SJCRH30 (cell line): Measurements from ENCODE around the gene PRLR. TPM values are rescaled to one million over a fixed set of nuclear protein-coding genes. Genes with fewer than 3 reads are reported as not detected.
A peak's percentile ranks its signal among the peaks of the same experiment; 100 is the strongest.
"Not testable (repeated sequence)": the region's sequence is repeated elsewhere in the genome, so short reads cannot be mapped to it uniquely, and the experiment has no call there.

Experiments used
- DNase-seq, 2 experiments: peaks; one replicate each; pipeline ENCODE4 v3.0.0-alpha.2; 2015 to 2020
- H3K27ac ChIP-seq: fragments of 250-450 bp; sonication (Bioruptor Pico); 2 replicates; pipeline ENCODE4 v1.5.1; 2020; ENCODE audit warnings: mild to moderate bottlenecking, moderate library complexity
- H3K27me3 ChIP-seq: fragments of 250-450 bp; sonication (Bioruptor Pico); 2 replicates; pipeline ENCODE4 v1.5.1; 2020; ENCODE audit warnings: mild to moderate bottlenecking, moderate library complexity
- H3K36me3 ChIP-seq: fragments of 250-450 bp; sonication (Bioruptor Pico); 2 replicates; pipeline ENCODE4 v1.5.1; 2020; ENCODE audit warnings: mild to moderate bottlenecking, moderate library complexity
- H3K4me1 ChIP-seq: fragments of 250-450 bp; sonication (Bioruptor Pico); 2 replicates; pipeline ENCODE4 v1.5.1; 2020; ENCODE audit warnings: mild to moderate bottlenecking, moderate library complexity
- H3K4me3 ChIP-seq: fragments of 250-450 bp; sonication (Bioruptor Pico); 2 replicates; pipeline ENCODE4 v1.5.1; 2020; ENCODE audit warnings: mild to moderate bottlenecking, moderate library complexity
- H3K9me3 ChIP-seq: fragments of 250-450 bp; sonication (Bioruptor Pico); replicated peaks from 2 replicates; pipeline ENCODE4 v1.5.1; 2020; ENCODE audit warnings: mild to moderate bottlenecking, moderate library complexity
- total RNA-seq: library from RNA; depleted of rRNA; stranded (reverse); fragments of >200 nt; shearing (Covaris generic); gene quantifications from 2 replicates; pipeline ENCODE4 v1.2.3, GENCODE V29; 2014

PRLR gene
- total RNA-seq, 1 experiment from 2014 or later, result not detected

DNA sequence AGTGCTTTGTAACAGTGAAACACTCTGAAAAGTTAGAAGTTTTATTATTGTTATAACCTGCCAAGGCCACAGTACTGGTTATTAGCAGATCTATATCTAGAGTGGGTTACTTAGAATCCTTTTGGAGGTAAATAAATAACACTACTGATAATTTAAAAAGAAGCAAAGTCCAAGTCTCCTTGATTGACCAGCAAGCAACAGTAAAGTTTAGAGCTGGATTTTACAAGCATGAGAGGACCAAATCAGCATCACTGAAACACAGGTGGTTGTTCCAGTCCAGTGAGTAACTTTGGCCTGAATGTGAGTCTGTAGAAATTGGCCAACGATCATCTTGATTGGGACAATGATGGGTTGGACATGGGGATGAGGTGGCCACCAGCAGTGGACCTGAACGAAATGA, 105.4 kb downstream of the PRLR start:
- Histone ChIP-seq H3K27ac (no peak overlapping the region), H3K9me3 (no peaks in the 10 kb centered on the region), H3K4me1 (no peaks in the 10 kb centered on the region), H3K27me3 (no peaks in the 10 kb centered on the region; the same call in 1 of the 2 replicates), H3K4me3 (no peak overlapping the region), H3K36me3 (no peaks in the 10 kb centered on the region)
- no peak for DNase-seq

DNA sequence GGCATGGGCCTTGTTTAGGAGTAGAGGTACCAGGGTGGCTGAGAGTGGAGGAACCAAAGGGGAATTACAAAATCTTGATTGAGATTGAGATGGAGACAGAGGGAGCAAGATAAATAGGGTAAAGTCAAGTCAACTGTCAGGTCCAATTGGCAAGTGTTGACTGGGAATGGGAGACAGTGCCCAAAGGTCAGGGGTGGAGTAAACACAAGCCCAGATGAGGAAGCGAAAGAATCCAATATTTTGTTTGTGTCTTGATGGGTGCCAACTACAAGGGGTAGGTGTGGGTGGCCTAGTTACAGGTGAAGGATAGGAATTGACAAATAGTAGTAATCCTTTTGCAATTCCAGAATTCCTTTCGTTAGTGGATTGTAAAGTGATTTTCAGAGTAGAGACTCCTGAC, 107.5 kb downstream of the PRLR start:
- Histone ChIP-seq H3K36me3 (no peaks in the 10 kb centered on the region), H3K9me3 (no peaks in the 10 kb centered on the region), H3K4me3 (no peak overlapping the region), H3K27me3 (no peaks in the 10 kb centered on the region), H3K27ac (no peak overlapping the region), H3K4me1 (no peaks in the 10 kb centered on the region)
- DNase-seq, result no peak

DNA sequence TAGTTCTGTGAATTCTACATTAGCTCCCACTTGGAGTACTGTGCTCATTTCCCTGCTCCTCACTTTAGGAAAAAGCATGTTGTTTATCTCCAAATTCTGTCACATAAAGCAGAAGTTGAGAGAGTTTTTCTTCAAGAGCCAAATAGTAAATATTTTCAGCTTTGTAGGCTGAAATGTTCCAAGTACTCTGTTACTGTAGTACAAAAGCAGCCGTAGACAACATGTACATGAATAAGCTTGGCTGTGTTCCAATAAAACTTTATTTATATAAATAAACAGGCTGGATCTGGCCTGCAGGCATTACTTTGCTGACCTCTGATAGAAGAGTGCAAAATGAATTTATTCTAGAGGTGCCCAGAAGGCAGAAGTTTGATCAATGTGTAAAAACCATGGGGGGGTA, 109.6 kb downstream of the PRLR start:
- Histone ChIP-seq H3K36me3 (no peaks in the 10 kb centered on the region), H3K4me3 (no peak overlapping the region), H3K27me3 (no peaks in the 10 kb centered on the region; the same call in 1 of the 2 replicates), H3K27ac (no peak overlapping the region), H3K9me3 (no peaks in the 10 kb centered on the region), H3K4me1 (no peaks in the 10 kb centered on the region)
- DNase-seq, result no peak

DNA sequence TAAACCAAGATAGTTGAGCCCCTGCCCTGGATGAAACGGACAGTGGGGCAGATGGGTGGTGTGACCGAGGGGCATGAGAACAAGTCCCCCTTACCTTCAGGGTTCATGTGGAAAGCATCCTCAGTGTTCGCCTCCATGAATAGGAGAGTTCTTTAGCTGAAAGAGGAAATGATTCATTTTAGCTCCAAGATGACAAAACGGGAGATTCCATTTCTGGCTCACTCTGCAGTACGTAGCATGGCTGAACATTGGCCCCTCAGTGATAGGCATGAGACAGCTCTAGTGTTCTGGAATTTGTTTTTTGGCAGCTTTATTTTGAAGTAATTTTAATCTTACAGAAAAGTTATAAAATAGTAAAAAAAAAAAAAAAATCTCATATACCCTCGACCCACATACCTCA, 112.3 kb downstream of the PRLR start:
- H3K27ac ChIP-seq, result no peak overlapping the region
- no peaks in the 10 kb centered on the region; the same call in 1 of the 2 replicates for H3K27me3 ChIP-seq
- no peaks in the 10 kb centered on the region for H3K36me3 ChIP-seq
- H3K9me3 ChIP-seq, result no peaks in the 10 kb centered on the region
- no peaks in the 10 kb centered on the region for H3K4me1 ChIP-seq
- DNase-seq, result no peak
- H3K4me3 ChIP-seq, result no peak overlapping the region

- Histone ChIP-seq H3K4me1 (no peaks in the 10 kb centered on the region), H3K27ac (no peak overlapping the region), H3K27me3 (no peaks in the 10 kb centered on the region; the same call in 1 of the 2 replicates), H3K36me3 (no peaks in the 10 kb centered on the region), H3K9me3 (no peaks in the 10 kb centered on the region), H3K4me3 (no peak overlapping the region)
- DNase-seq, result no peak
Observed at GRCh38 chr5:35115920-35116319, 114.4 kb downstream of the PRLR start.

- no peaks in the 10 kb centered on the region; the same call in 1 of the 2 replicates for H3K27me3 ChIP-seq
- no peaks in the 10 kb centered on the region for H3K9me3 ChIP-seq
- no peak overlapping the region for H3K4me3 ChIP-seq
- no peak for DNase-seq
- no peak overlapping the region for H3K27ac ChIP-seq
- H3K36me3 ChIP-seq, result no peaks in the 10 kb centered on the region
- no peaks in the 10 kb centered on the region for H3K4me1 ChIP-seq
Observed at GRCh38 chr5:35114698-35115097, 115.6 kb downstream of the PRLR start.

GRCh38 chr5:35112300-35112699, 118.0 kb downstream of the PRLR start:
- Histone ChIP-seq H3K27ac (no peak overlapping the region), H3K4me1 (no peaks in the 10 kb centered on the region), H3K9me3 (peaks cover 6% of the 10 kb centered on the region; the same call in 1 of the 2 replicates), H3K4me3 (no peak overlapping the region), H3K36me3 (no peaks in the 10 kb centered on the region), H3K27me3 (no peaks in the 10 kb centered on the region; the same call in 1 of the 2 replicates)
- no peak for DNase-seq

DNA sequence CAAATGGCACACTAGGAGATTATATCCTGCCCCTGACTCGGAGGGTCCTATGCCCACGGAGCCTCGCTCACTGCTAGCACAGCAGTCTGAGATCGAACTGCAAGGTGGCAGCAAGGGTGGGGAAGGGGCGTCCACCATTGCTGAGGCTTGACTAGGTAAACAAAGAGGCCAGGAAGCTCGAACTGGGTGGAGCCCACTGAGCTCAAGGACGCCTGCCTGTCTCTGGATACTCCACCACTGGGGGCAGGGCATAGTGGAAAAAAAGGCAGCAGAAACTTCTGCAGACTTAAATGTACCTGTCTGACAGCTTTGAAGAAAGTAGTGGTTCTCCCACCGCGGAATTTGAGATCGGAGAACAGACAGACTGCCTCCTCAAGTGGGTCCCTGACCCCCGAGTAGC, 125.7 kb downstream of the PRLR start:
- not testable (repeated sequence) for DNase-seq, H3K27me3 ChIP-seq, H3K9me3 ChIP-seq, H3K36me3 ChIP-seq, H3K27ac ChIP-seq, H3K4me3 ChIP-seq, H3K4me1 ChIP-seq

DNA sequence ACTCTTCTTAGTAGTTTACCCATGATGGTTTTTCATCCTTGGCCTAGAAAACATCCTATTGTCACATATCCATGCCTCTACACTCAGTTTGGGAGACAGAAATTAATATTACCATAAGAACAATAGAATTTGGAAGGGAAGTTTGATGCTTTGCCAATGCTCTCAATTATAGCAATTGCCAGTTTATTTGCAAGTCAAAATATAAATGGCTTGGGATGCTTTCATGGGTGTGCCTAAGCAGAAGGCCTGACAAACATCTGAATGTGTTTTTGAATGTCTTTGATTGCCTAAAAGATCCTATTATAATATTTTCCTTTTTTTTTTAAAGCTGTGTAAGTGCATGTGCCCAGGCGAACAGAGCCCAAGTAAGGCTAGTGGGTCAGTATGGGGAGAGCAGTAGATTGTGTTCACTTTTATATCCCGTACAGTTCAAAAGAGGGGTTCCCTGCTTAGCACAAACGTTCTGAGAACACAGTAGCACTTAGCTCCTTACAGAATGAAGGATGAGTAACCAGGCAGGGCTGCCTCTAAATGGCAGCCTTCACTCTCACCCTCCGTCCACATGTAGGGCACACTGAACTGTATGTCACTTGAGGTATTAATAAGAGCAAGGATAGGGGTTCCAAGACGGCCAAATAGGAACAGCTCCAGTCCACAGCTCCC, 126.5 kb downstream of the PRLR start:
- no peak for DNase-seq
- H3K27ac ChIP-seq, result no peak overlapping the region
- no peaks in the 10 kb centered on the region for H3K4me1 ChIP-seq
- H3K36me3 ChIP-seq, result no peaks in the 10 kb centered on the region
- no peak overlapping the region for H3K4me3 ChIP-seq
- peaks cover 5% of the 10 kb centered on the region; the same call in 1 of the 2 replicates for H3K9me3 ChIP-seq
- no peaks in the 10 kb centered on the region; the same call in 1 of the 2 replicates for H3K27me3 ChIP-seq

DNA sequence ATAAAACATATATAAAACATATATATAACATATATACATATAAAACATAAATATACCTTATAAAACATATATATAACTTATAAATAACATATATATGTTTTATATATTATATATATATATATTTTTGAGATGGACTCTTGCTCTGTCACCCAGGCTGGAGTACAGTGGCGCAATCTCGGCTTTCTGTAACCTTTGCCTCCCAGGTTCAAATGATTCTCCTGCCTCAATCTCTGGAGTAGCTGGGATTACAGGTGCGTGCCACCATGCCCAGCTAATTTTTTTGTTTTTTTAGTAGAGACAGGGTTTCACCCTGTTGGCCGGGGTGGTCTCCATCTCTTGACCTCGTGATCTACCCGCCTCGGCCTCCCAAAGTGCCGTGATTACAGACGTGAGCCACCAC, 128.6 kb downstream of the PRLR start:
- not testable (repeated sequence) for H3K4me3 ChIP-seq, H3K27ac ChIP-seq, H3K4me1 ChIP-seq, H3K36me3 ChIP-seq, H3K9me3 ChIP-seq, DNase-seq, H3K27me3 ChIP-seq

DNA sequence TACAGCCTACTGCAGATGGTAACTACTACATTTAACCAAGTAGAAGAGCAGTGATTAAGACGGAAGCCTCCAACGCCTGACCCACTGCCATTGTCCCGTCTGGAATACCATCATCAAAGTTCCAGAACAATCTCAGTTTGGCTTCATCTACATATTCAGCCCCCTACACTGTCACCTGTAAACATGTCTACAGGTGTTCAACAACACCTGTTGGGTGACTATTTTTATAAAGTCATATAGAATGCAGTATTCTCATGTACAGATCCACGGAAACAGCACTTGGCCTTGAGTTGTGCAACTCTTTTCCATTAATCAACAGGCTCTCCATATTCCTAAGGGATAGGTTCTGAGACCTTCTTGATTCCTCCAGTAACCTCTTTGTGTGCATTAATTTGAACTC, 129.3 kb downstream of the PRLR start:
- H3K27ac ChIP-seq, result no peak overlapping the region
- H3K27me3 ChIP-seq, result no peaks in the 10 kb centered on the region; the same call in 1 of the 2 replicates
- H3K36me3 ChIP-seq, result no peaks in the 10 kb centered on the region
- no peak overlapping the region for H3K4me3 ChIP-seq
- no peak for DNase-seq
- H3K4me1 ChIP-seq, result no peaks in the 10 kb centered on the region
- no peaks in the 10 kb centered on the region for H3K9me3 ChIP-seq

GRCh38 chr5:35098214-35098613, 132.1 kb downstream of the PRLR start:
- DNase-seq, result peak in 1 of 2 experiments; percentile 22
- Histone ChIP-seq H3K4me3 (no peak overlapping the region), H3K4me1 (no peaks in the 10 kb centered on the region), H3K9me3 (no peaks in the 10 kb centered on the region), H3K27me3 (no peaks in the 10 kb centered on the region; the same call in 1 of the 2 replicates), H3K27ac (no peak overlapping the region), H3K36me3 (no peaks in the 10 kb centered on the region)

DNA sequence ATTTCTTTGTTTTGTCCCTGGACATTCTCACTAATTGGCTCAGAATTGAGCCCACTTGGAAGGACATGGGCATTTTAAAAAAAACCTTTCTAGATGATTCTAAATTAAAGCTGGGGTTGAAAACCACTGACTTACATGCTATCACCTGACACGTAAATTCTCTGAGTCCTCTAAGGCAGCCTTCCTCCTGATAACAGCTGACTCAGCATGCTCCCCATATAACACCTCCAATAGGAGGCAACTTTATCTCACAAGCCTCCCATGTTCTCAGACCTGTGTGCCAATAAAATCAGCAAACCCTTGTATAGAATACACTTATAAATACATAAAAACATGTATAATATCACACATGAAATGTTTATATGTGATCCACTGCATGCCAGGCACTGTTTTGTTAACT, 133.4 kb downstream of the PRLR start:
- Histone ChIP-seq H3K36me3 (no peaks in the 10 kb centered on the region), H3K9me3 (no peaks in the 10 kb centered on the region), H3K27ac (no peak overlapping the region), H3K4me3 (no peak overlapping the region), H3K27me3 (no peaks in the 10 kb centered on the region; the same call in 1 of the 2 replicates), H3K4me1 (no peaks in the 10 kb centered on the region)
- DNase-seq, result no peak

GRCh38 chr5:35096216-35096615, 134.1 kb downstream of the PRLR start:
- no peak overlapping the region for H3K4me3 ChIP-seq
- H3K36me3 ChIP-seq, result no peaks in the 10 kb centered on the region
- no peaks in the 10 kb centered on the region; the same call in 1 of the 2 replicates for H3K27me3 ChIP-seq
- H3K4me1 ChIP-seq, result no peaks in the 10 kb centered on the region
- H3K9me3 ChIP-seq, result no peaks in the 10 kb centered on the region
- no peak for DNase-seq
- no peak overlapping the region for H3K27ac ChIP-seq

GRCh38 chr5:35095366-35095765, 134.9 kb downstream of the PRLR start:
- no peaks in the 10 kb centered on the region for H3K36me3 ChIP-seq
- no peaks in the 10 kb centered on the region for H3K9me3 ChIP-seq
- no peaks in the 10 kb centered on the region for H3K4me1 ChIP-seq
- DNase-seq, result no peak
- no peak overlapping the region for H3K27ac ChIP-seq
- no peak overlapping the region for H3K4me3 ChIP-seq
- no peaks in the 10 kb centered on the region; the same call in 1 of the 2 replicates for H3K27me3 ChIP-seq

GRCh38 chr5:35094948-35095347, 135.3 kb downstream of the PRLR start:
- Histone ChIP-seq H3K27me3 (no peaks in the 10 kb centered on the region; the same call in 1 of the 2 replicates), H3K9me3 (no peaks in the 10 kb centered on the region), H3K4me3 (no peak overlapping the region), H3K36me3 (no peaks in the 10 kb centered on the region), H3K4me1 (no peaks in the 10 kb centered on the region), H3K27ac (no peak overlapping the region)
- DNase-seq, result no peak
